A549 (cell line): ENCODE results near the gene NSMCE1. TPM values are rescaled to one million over a fixed set of nuclear protein-coding genes. Genes with fewer than 3 reads are reported as not detected.

Experiments
- ATAC-seq, 2 experiments: fragments of 200-7000 bp in 1 of 2; fragments of >200 bp in 1 of 2; cut with Nextera tagmentation in 1 of 2; cut with Tn5 transposase in 1 of 2; 3 replicates each; pipeline versions ENCODE4 v1.8.0 to v1.9.1; 2018 to 2020; ENCODE audit warnings: mild to moderate bottlenecking in 1 of 2, moderate library complexity in 1 of 2
- CTCF ChIA-PET: fragments of 300-600 bp; sonication (Branson Sonifier 250); formaldehyde crosslinking; extraction: SDS; loops from one replicate; lab custom pipeline; 2021; ENCODE audit warnings: antibody characterized with exemption, inconsistent platforms; lab: Yijun Ruan, JAX
- POLR2A ChIA-PET: fragments of 350-600 bp; formaldehyde crosslinking; extraction: SDS; loops from one replicate; lab custom pipeline; 2021; ENCODE audit warnings: antibody characterized with exemption, inconsistent platforms; lab: Yijun Ruan, JAX
- DNase-seq, 2 experiments: peaks; one replicate each; pipeline versions ENCODE4 v3.0.0 to v3.0.0-alpha.2; 2011 to 2016; ENCODE audit warnings: low read depth in 1 of 2, low spot score in 1 of 2
- FAIRE-seq: peaks from 2 replicates; lab custom pipeline; 2011; peaks lifted over from hg19 to GRCh38; lab: Jason Lieb, UNC
- H3K27ac ChIP-seq, 2 experiments: fragments of >200 bp; sonication (Bioruptor Twin); formaldehyde crosslinking; 3 replicates each; pipeline ENCODE4 v1.5.1; 2016 to 2017
- H3K4me1 ChIP-seq: fragments of >200 bp; sonication (Bioruptor Twin); formaldehyde crosslinking; 3 replicates; pipeline ENCODE4 v1.6.1; 2016
- H3K4me2 ChIP-seq: fragments of >200 bp; sonication (Bioruptor Twin); formaldehyde crosslinking; 3 replicates; pipeline ENCODE4 v1.6.1; 2016
- H3K4me3 ChIP-seq: fragments of >200 bp; sonication (Bioruptor Twin); formaldehyde crosslinking; 3 replicates; pipeline ENCODE4 v1.5.1; 2016
- H3K9me3 ChIP-seq: fragments of >200 bp; sonication (Bioruptor Twin); formaldehyde crosslinking; 3 replicates; pipeline ENCODE4 v1.6.1; 2016
- BCL3 ChIP-seq: fragments of >200 bp; sonication (Bioruptor Twin); formaldehyde crosslinking; IDR thresholded peaks from 3 replicates; pipeline ENCODE4 v1.6.1; 2016
- EHF ChIP-seq: fragments of 250-450 bp; sonication (Bioruptor Pico); IDR thresholded peaks from 2 replicates; pipeline ENCODE4 v1.5.0; 2020; ENCODE audit warnings: mild to moderate bottlenecking
- ELK1 ChIP-seq: fragments of 150-350 bp; IDR thresholded peaks from 2 replicates; pipeline ENCODE4 v1.6.1; 2014; ENCODE audit warnings: low read depth, mild to moderate bottlenecking, low read length
- FOXS1 ChIP-seq: fragments of 250-450 bp; sonication (Bioruptor Pico); IDR thresholded peaks from 2 replicates; pipeline ENCODE4 v1.5.0; 2020; ENCODE audit warnings: mild to moderate bottlenecking, moderate library complexity
- HOXA7 ChIP-seq: fragments of 250-450 bp; sonication (Bioruptor Pico); IDR thresholded peaks from 2 replicates; pipeline ENCODE4 v1.5.0; 2020; ENCODE audit warnings: mild to moderate bottlenecking, moderate library complexity
- RCOR1 ChIP-seq: fragments of 150-350 bp; IDR thresholded peaks from 2 replicates; pipeline ENCODE4 v1.6.1; 2014; ENCODE audit warnings: antibody characterized with exemption, low read length, low read depth
- TFCP2L1 ChIP-seq: fragments of 250-450 bp; sonication (Bioruptor Pico); IDR thresholded peaks from 2 replicates; pipeline ENCODE4 v1.5.0; 2021; ENCODE audit warnings: mild to moderate bottlenecking
- ZC3H11A ChIP-seq: fragments of 450-650 bp; IDR thresholded peaks from 2 replicates; pipeline ENCODE4 v1.6.1; 2014; ENCODE audit warnings: antibody characterized with exemption, mild to moderate bottlenecking
- WGBS: methylation state at CpG from one replicate; pipeline ENCODE4 v1.1.6; 2017; ENCODE audit errors: missing lambda C conversion rate; 5-methylcytosine and 5-hydroxymethylcytosine counted together
- polyA plus RNA-seq, 4 experiments: library from polyadenylated mRNA; depleted of rRNA in 3 of 4; stranded (reverse); fragments of >200 nt; fragmentation: RNase III in 1 of 4; extraction: RNeasy Plus Mini Kit Qiagen cat#74134 plus additional on column Dnase treatment in 1 of 4; gene quantifications; 2 replicates in 3 of 4; 3 replicates in 1 of 4; pipeline ENCODE4 v1.2.3, GENCODE V29; 2011 to 2017
- TF ChIP-seq, protein P1 (sequence below): fragments of 200-600 bp; sonication (generic); IDR thresholded peaks from 2 replicates; pipeline ENCODE4 v1.6.1; 2016; ENCODE audit warnings: antibody characterized with exemption, mild to moderate bottlenecking, moderate library complexity
- TF ChIP-seq, protein P2 (sequence below): fragments of 250-450 bp; sonication (Bioruptor Pico); IDR thresholded peaks from 2 replicates; pipeline ENCODE4 v1.5.0; 2021; ENCODE audit warnings: mild to moderate bottlenecking, moderate library complexity, borderline replicate concordance
- TF ChIP-seq, protein P3 (sequence below): fragments of >200 bp; sonication (Bioruptor Twin); formaldehyde crosslinking; IDR thresholded peaks from 3 replicates; pipeline ENCODE4 v1.5.1; 2016

NSMCE1 gene
- polyA plus RNA-seq, 2 of the 4 experiments (the other 2 are of a cell fraction) = 32.0 to 59.9 TPM

- no peaks in the 10 kb centered on the region for H3K9me3 ChIP-seq
- CTCF ChIA-PET = interaction anchor here (0.6 to 16.7 kb wide), 6 partner anchors 11 to 222 kb away, joined by 3 to 291 read pairs (median 4); no protein-coding TSS in a partner anchor
- peaks cover 3% of the 10 kb centered on the region; the same call in 2 of the 3 replicates for H3K4me1 ChIP-seq
- no peak for DNase-seq
- no peak overlapping the region for H3K4me3 ChIP-seq
- POLR2A ChIA-PET = no interaction called here
- no peak for ATAC-seq
- TF ChIP-seq, protein P1, sequence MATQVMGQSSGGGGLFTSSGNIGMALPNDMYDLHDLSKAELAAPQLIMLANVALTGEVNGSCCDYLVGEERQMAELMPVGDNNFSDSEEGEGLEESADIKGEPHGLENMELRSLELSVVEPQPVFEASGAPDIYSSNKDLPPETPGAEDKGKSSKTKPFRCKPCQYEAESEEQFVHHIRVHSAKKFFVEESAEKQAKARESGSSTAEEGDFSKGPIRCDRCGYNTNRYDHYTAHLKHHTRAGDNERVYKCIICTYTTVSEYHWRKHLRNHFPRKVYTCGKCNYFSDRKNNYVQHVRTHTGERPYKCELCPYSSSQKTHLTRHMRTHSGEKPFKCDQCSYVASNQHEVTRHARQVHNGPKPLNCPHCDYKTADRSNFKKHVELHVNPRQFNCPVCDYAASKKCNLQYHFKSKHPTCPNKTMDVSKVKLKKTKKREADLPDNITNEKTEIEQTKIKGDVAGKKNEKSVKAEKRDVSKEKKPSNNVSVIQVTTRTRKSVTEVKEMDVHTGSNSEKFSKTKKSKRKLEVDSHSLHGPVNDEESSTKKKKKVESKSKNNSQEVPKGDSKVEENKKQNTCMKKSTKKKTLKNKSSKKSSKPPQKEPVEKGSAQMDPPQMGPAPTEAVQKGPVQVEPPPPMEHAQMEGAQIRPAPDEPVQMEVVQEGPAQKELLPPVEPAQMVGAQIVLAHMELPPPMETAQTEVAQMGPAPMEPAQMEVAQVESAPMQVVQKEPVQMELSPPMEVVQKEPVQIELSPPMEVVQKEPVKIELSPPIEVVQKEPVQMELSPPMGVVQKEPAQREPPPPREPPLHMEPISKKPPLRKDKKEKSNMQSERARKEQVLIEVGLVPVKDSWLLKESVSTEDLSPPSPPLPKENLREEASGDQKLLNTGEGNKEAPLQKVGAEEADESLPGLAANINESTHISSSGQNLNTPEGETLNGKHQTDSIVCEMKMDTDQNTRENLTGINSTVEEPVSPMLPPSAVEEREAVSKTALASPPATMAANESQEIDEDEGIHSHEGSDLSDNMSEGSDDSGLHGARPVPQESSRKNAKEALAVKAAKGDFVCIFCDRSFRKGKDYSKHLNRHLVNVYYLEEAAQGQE = no peak
- TF ChIP-seq ELK1 = no peak
- TF ChIP-seq, protein P2, sequence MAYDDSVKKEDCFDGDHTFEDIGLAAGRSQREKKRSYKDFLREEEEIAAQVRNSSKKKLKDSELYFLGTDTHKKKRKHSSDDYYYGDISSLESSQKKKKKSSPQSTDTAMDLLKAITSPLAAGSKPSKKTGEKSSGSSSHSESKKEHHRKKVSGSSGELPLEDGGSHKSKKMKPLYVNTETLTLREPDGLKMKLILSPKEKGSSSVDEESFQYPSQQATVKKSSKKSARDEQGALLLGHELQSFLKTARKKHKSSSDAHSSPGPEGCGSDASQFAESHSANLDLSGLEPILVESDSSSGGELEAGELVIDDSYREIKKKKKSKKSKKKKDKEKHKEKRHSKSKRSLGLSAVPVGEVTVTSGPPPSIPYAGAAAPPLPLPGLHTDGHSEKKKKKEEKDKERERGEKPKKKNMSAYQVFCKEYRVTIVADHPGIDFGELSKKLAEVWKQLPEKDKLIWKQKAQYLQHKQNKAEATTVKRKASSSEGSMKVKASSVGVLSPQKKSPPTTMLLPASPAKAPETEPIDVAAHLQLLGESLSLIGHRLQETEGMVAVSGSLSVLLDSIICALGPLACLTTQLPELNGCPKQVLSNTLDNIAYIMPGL = no peak
- no peak for TF ChIP-seq ZC3H11A
- TF ChIP-seq EHF = no peak
- TF ChIP-seq TFCP2L1 (CRISPR knock-in tag) = no peak
- no peak for TF ChIP-seq RCOR1
- TF ChIP-seq, protein P3, sequence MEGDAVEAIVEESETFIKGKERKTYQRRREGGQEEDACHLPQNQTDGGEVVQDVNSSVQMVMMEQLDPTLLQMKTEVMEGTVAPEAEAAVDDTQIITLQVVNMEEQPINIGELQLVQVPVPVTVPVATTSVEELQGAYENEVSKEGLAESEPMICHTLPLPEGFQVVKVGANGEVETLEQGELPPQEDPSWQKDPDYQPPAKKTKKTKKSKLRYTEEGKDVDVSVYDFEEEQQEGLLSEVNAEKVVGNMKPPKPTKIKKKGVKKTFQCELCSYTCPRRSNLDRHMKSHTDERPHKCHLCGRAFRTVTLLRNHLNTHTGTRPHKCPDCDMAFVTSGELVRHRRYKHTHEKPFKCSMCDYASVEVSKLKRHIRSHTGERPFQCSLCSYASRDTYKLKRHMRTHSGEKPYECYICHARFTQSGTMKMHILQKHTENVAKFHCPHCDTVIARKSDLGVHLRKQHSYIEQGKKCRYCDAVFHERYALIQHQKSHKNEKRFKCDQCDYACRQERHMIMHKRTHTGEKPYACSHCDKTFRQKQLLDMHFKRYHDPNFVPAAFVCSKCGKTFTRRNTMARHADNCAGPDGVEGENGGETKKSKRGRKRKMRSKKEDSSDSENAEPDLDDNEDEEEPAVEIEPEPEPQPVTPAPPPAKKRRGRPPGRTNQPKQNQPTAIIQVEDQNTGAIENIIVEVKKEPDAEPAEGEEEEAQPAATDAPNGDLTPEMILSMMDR = no peak
- TF ChIP-seq FOXS1 (CRISPR knock-in tag) = no peak
- no peak for TF ChIP-seq HOXA7
- no peak for FAIRE-seq
- no peak overlapping the region for H3K4me2 ChIP-seq
- H3K27ac ChIP-seq = no peak overlapping the region
- WGBS = 86% methylated on average over 10 of the region's 18 CpGs
Observed at GRCh38 chr16:27229891-27230470, 38.6 kb downstream of the NSMCE1 start.

- TF ChIP-seq BCL3 = no peak
- CTCF ChIA-PET = interaction anchor here (0.6 to 16.7 kb wide), 5 partner anchors 12 to 223 kb away, joined by 3 to 291 read pairs (median 3); no protein-coding TSS in a partner anchor
- POLR2A ChIA-PET = interaction anchor here (2.3 kb wide), 1 partner anchor 26 kb away, joined by 9 read pairs; the partner anchor contains the start of gene KDM8
- DNase-seq (no peak), ATAC-seq (no peak), FAIRE-seq (no peak)
- Histone ChIP-seq H3K4me2 (no peak overlapping the region), H3K4me1 (no peaks in the 10 kb centered on the region), H3K4me3 (no peak overlapping the region), H3K27ac (no peak overlapping the region), H3K9me3 (no peaks in the 10 kb centered on the region)
- WGBS = 95% methylated on average over 19 of the region's 21 CpGs
Observed at GRCh38 chr16:27228621-27229501, 39.7 kb downstream of the NSMCE1 start.
